Measurements from ENCODE around the gene TP73. TPM values are rescaled to one million over a fixed set of nuclear protein-coding genes. Genes with fewer than 3 reads are reported as not detected.

The TP73 gene
- total RNA-seq, 6 experiments from 2014 or later, result 0.05 to 2.3 (median 0.32) TPM

DNA sequence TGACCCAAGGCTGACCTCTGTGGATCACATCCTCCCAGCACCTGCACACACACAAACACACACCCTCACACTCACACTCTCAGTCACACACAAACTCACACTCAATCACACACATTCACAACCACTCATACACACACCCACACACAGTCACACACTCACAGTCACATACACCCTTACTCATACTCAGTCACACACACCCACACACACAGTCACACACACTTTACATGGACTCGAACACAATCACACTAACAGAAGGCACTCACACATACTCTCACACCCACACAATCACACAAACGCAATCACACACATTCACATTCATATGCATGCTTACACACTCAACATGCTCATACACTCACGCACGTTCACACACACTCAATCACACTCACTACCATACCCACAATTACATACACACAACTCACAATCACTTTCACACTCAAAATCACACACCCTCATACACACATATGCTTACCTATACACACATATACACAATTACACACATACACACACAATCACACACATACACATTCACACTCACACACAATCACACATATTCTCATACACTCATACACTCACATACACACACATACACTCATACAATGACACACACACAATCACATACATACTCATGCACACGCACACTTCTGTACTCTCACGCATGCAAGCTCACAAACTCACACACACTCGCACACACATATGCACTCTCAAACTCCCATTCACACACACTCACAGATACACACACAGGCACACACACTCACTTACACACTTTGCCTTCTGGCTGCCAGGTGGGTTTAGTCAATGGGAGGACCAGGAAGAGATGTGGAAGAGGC, 47.1 kb upstream of the TP73 start:
- Histone ChIP-seq H3K9me3 (no peaks in the 10 kb centered on the region), H3K4me3 (no peak overlapping the region), H3K27me3 (peaks cover 0 to 2% of the 10 kb centered on the region in 2 donors), H3K36me3 (no peaks in the 10 kb centered on the region), H3K27ac (no peak overlapping the region), H3K4me1 (no peaks in the 10 kb centered on the region)
- TF ChIP-seq POLR2A (IDR thresholded peaks at IDR 0.05), result no peak
- TF ChIP-seq, protein P1, sequence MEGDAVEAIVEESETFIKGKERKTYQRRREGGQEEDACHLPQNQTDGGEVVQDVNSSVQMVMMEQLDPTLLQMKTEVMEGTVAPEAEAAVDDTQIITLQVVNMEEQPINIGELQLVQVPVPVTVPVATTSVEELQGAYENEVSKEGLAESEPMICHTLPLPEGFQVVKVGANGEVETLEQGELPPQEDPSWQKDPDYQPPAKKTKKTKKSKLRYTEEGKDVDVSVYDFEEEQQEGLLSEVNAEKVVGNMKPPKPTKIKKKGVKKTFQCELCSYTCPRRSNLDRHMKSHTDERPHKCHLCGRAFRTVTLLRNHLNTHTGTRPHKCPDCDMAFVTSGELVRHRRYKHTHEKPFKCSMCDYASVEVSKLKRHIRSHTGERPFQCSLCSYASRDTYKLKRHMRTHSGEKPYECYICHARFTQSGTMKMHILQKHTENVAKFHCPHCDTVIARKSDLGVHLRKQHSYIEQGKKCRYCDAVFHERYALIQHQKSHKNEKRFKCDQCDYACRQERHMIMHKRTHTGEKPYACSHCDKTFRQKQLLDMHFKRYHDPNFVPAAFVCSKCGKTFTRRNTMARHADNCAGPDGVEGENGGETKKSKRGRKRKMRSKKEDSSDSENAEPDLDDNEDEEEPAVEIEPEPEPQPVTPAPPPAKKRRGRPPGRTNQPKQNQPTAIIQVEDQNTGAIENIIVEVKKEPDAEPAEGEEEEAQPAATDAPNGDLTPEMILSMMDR (IDR thresholded peaks at IDR 0.05), result no peak
- intact Hi-C loops (cut with DNase I), result no loop called here
- no peak for ATAC-seq
- no peak for DNase-seq
- 83% methylated on average over 7 of the region's 7 CpGs for WGBS (ENCODE audit: insufficient coverage, low coverage, low lambda C conversion rate, missing lambda C conversion rate)

DNA sequence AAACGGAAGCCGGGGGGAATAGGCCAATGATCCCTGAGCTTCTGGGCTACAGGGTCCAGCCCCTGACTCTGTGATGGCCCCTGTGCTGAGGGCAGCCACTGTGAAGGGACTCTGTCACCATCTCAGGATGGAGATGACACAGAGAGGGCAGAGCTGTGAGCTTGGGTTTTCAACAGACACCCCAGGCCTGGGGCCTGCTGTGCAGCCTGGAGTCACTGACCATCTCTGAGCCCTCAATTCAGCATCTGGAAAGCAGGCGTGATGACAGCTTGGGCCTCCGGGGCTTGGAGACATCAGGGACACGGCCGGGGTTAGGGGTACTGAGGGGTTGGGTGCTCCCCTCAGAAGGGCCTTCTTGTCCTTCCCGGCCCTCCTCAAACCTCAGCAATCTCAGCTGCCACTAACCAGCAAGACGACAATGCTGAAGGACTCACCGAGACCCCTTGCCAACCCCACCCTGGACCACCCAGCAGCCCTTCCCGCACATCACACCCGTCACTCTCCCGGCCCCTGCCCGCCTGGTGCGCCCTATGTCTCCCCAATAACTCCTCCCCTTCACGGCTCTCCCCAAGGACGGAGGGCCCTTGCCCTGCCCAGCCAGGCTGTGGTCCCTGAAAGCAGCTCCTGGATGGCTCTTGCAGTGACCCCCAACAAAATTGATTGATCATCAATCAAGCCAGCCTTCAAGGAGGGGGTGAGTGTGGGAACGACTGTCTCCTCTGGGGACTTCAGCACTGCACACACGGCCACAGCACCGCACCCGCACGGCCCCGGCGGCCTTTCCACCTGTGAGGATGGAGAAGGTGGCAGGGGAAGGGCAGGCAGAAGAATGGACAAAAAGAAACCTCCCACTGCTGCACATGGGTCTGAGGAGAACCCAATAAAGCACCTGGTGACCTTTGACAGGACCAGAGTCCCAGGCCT, 45.3 kb upstream of the TP73 start:
- WGBS (ENCODE audit: insufficient coverage, low coverage, low lambda C conversion rate, missing lambda C conversion rate), result 44% methylated on average over 4 of the region's 23 CpGs
- ATAC-seq (no peak), DNase-seq (no peak)
- peaks cover 0 to 12% of the 10 kb centered on the region in 2 donors for H3K27me3 ChIP-seq
- intact Hi-C loops (cut with DNase I), result no loop called here
- no peaks in the 10 kb centered on the region for H3K9me3 ChIP-seq
- TF ChIP-seq, protein P1 (IDR thresholded peaks at IDR 0.05), result no peak
- TF ChIP-seq POLR2A (IDR thresholded peaks at IDR 0.05), result no peak
- H3K36me3 ChIP-seq, result no peaks in the 10 kb centered on the region
- no peak overlapping the region for H3K27ac ChIP-seq
- H3K4me3 ChIP-seq, result no peak overlapping the region
- peaks cover 0 to 9% (median 0%) of the 10 kb centered on the region in 4 donors for H3K4me1 ChIP-seq

GRCh38 chr1:3607703-3608065, 44.6 kb upstream of the TP73 start:
- ATAC-seq, result no peak
- Histone ChIP-seq H3K4me3 (no peak overlapping the region), H3K9me3 (no peaks in the 10 kb centered on the region), H3K36me3 (no peaks in the 10 kb centered on the region), H3K4me1 (peaks cover 0 to 9% (median 0%) of the 10 kb centered on the region in 4 donors), H3K27me3 (peaks cover 0 to 12% of the 10 kb centered on the region in 2 donors), H3K27ac (no peak overlapping the region)
- intact Hi-C loops (cut with DNase I), result no loop called here
- TF ChIP-seq POLR2A (IDR thresholded peaks at IDR 0.05), result no peak
- TF ChIP-seq, protein P1 (IDR thresholded peaks at IDR 0.05), result no peak
- WGBS (ENCODE audit: insufficient coverage, low coverage, low lambda C conversion rate, missing lambda C conversion rate), result no CpG with 5 or more reads among the region's 18 CpGs
- DNase-seq, result no peak

DNA sequence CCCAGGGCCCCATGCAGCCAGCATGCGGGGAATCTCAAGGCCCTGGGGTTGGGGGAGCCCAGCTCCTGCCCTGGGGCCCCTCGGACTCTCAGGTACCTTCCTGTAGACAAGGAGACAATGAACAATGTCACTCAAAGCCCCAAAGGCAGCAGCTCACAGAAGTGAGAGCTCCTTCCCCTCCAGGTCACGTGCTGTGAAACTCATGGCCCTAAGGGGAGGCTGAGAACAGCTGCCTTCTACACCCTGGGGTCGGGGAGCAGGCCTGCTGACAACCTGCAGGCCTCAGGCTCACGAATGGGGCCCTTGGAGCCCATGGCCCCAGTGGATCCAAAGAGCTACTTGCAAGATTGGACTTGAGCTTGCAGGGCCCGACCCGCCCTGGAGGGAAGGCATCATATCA, 44.2 kb upstream of the TP73 start:
- WGBS (ENCODE audit: insufficient coverage, low coverage, low lambda C conversion rate, missing lambda C conversion rate), result no CpG with 5 or more reads among the region's 7 CpGs
- Histone ChIP-seq H3K9me3 (no peaks in the 10 kb centered on the region), H3K27me3 (peaks cover 0 to 12% of the 10 kb centered on the region in 2 donors)

More for the DNA sequence above, 44.2 kb upstream of the TP73 start:
- DNase-seq, result no peak
- ATAC-seq, result no peak
- no peaks in the 10 kb centered on the region for H3K36me3 ChIP-seq
- no peak overlapping the region for H3K4me3 ChIP-seq
- peaks cover 0 to 9% (median 0%) of the 10 kb centered on the region in 4 donors for H3K4me1 ChIP-seq
- intact Hi-C loops (cut with DNase I), result no loop called here
- H3K27ac ChIP-seq, result no peak overlapping the region
- TF ChIP-seq, protein P1 (IDR thresholded peaks at IDR 0.05), result no peak
- TF ChIP-seq POLR2A (IDR thresholded peaks at IDR 0.05), result no peak

Data from right lobe of liver (tissue), 6 donors.